H9 (cell line): ENCODE results near the gene TGFBI. TPM values are rescaled to one million over a fixed set of nuclear protein-coding genes. Genes with fewer than 3 reads are reported as not detected.

ENCODE experiments used
- DNase-seq: peaks from one replicate; pipeline ENCODE4 v3.0.0-alpha.2; 2017
- H2AFZ ChIP-seq: one replicate; pipeline ENCODE4 v1.6.1; 2013; ENCODE audit warnings: mild to moderate bottlenecking, low read length, control low read depth, moderate library complexity
- H2AK5ac ChIP-seq: 2 replicates; pipeline ENCODE4 v1.6.1; 2013; ENCODE audit warnings: low read length, control low read depth, mixed read lengths; ENCODE audit not compliant: insufficient read length
- H2BK120ac ChIP-seq: one replicate; pipeline ENCODE4 v1.6.1; 2013; ENCODE audit warnings: low read depth, mild to moderate bottlenecking, low read length, control low read depth, inconsistent platforms; ENCODE audit not compliant: poor library complexity, severe bottlenecking
- H2BK12ac ChIP-seq: 2 replicates; pipeline ENCODE4 v1.6.1; 2013; ENCODE audit warnings: low read length, control low read depth, mixed read lengths, low read depth; ENCODE audit not compliant: insufficient read length
- H2BK15ac ChIP-seq: 2 replicates; pipeline ENCODE4 v1.6.1; 2013; ENCODE audit warnings: low read depth, low read length, control low read depth
- H2BK20ac ChIP-seq: one replicate; pipeline ENCODE4 v1.6.1; 2013; ENCODE audit warnings: low read depth, mild to moderate bottlenecking, low read length, control low read depth, inconsistent platforms; ENCODE audit not compliant: poor library complexity, severe bottlenecking
- H2BK5ac ChIP-seq: 2 replicates; pipeline ENCODE4 v1.6.1; 2013; ENCODE audit warnings: low read length, control low read depth, mixed read lengths; ENCODE audit not compliant: insufficient read length
- H3K14ac ChIP-seq: 2 replicates; pipeline ENCODE4 v1.6.1; 2013; ENCODE audit warnings: low read length, control low read depth; ENCODE audit not compliant: insufficient read depth
- H3K18ac ChIP-seq: 2 replicates; pipeline ENCODE4 v1.6.1; 2013; ENCODE audit warnings: low read depth, mild to moderate bottlenecking, mixed read lengths, low read length, control low read depth; ENCODE audit not compliant: insufficient read length
- H3K23ac ChIP-seq: 2 replicates; pipeline ENCODE4 v1.6.1; 2013; ENCODE audit warnings: low read length, control low read depth, mixed read lengths, low read depth; ENCODE audit not compliant: insufficient read length
- H3K23me2 ChIP-seq: 2 replicates; pipeline ENCODE4 v1.6.1; 2013; ENCODE audit warnings: low read depth, mild to moderate bottlenecking, mixed read lengths, low read length, control low read depth; ENCODE audit not compliant: insufficient read length, poor library complexity, severe bottlenecking
- H3K27ac ChIP-seq: 2 replicates; pipeline ENCODE4 v1.5.1; 2013; ENCODE audit warnings: low read length, control low read depth, mixed read lengths, low read depth; ENCODE audit not compliant: insufficient read length
- H3K27me3 ChIP-seq: 2 replicates; pipeline ENCODE4 v1.6.1; 2013; ENCODE audit warnings: low read length, control low read depth, inconsistent platforms; ENCODE audit not compliant: insufficient read depth
- H3K4ac ChIP-seq: 2 replicates; pipeline ENCODE4 v1.6.1; 2013; ENCODE audit warnings: low read depth, mild to moderate bottlenecking, control low read depth, inconsistent platforms, low read length, moderate library complexity
- H3K4me1 ChIP-seq: 2 replicates; pipeline ENCODE4 v1.6.1; 2013; ENCODE audit warnings: low read length, control low read depth, inconsistent platforms; ENCODE audit not compliant: insufficient read depth
- H3K4me2 ChIP-seq: 2 replicates; pipeline ENCODE4 v1.6.1; 2013; ENCODE audit warnings: low read length, control low read depth, mixed read lengths; ENCODE audit not compliant: insufficient read length, insufficient read depth
- H3K56ac ChIP-seq: 2 replicates; pipeline ENCODE4 v1.6.1; 2013; ENCODE audit warnings: low read depth, mild to moderate bottlenecking, mixed read lengths, low read length, control low read depth; ENCODE audit not compliant: insufficient read length
- H3K79me1 ChIP-seq: 2 replicates; pipeline ENCODE4 v1.6.1; 2013; ENCODE audit warnings: low read depth, mild to moderate bottlenecking, moderate library complexity, low read length, control low read depth, inconsistent platforms; ENCODE audit not compliant: insufficient read depth, poor library complexity, severe bottlenecking
- H3K79me2 ChIP-seq: 2 replicates; pipeline ENCODE4 v1.6.1; 2013; ENCODE audit warnings: low read length, control low read depth, inconsistent platforms; ENCODE audit not compliant: insufficient read depth
- H3K9ac ChIP-seq: 2 replicates; pipeline ENCODE4 v1.6.1; 2013; ENCODE audit warnings: low read length, control low read depth, mixed read lengths; ENCODE audit not compliant: insufficient read length; ENCODE audit errors: extremely low read depth
- H3K9me3 ChIP-seq: one replicate; pipeline ENCODE4 v1.6.1; 2013; ENCODE audit warnings: low read depth, low read length, inconsistent platforms; ENCODE audit not compliant: control insufficient read depth
- H3T11ph ChIP-seq: one replicate; pipeline ENCODE4 v1.6.1; 2013; ENCODE audit warnings: mild to moderate bottlenecking, low read length, control low read depth, inconsistent platforms
- H4K20me1 ChIP-seq: one replicate; pipeline ENCODE4 v1.6.1; 2013; ENCODE audit not compliant: control insufficient read depth, insufficient read length, insufficient read depth
- H4K5ac ChIP-seq: 2 replicates; pipeline ENCODE4 v1.6.1; 2013; ENCODE audit warnings: low read depth, mild to moderate bottlenecking, mixed read lengths, low read length, control low read depth; ENCODE audit not compliant: insufficient read length
- H4K8ac ChIP-seq: replicated peaks from 2 replicates; pipeline ENCODE4 v1.6.1; 2013; ENCODE audit warnings: low read length, control low read depth, mixed read lengths, low read depth; ENCODE audit not compliant: insufficient read length
- H4K91ac ChIP-seq: 2 replicates; pipeline ENCODE4 v1.6.1; 2013; ENCODE audit warnings: low read depth, mild to moderate bottlenecking, moderate library complexity, mixed read lengths, low read length, control low read depth; ENCODE audit not compliant: insufficient read length
- H3K27ac Mint-ChIP-seq, 3 experiments: 2 replicates in 2 of 3; 3 replicates in 1 of 3; pipeline ENCODE4 v1.8.0; 2020 to 2021; ENCODE audit warnings: mixed read lengths in 3 of 3, mild to moderate bottlenecking in 1 of 3, moderate library complexity in 1 of 3
- H3K27me3 Mint-ChIP-seq: 2 replicates; pipeline ENCODE4 v1.8.0; 2021; ENCODE audit warnings: low read depth, mild to moderate bottlenecking, moderate library complexity, mixed read lengths
- H3K36me3 Mint-ChIP-seq, 3 experiments: 2 replicates in 2 of 3; 3 replicates in 1 of 3; pipeline ENCODE4 v1.8.0; 2020 to 2021; ENCODE audit warnings: low read depth in 3 of 3, mixed read lengths in 3 of 3; ENCODE audit not compliant: insufficient read depth in 1 of 3
- H3K4me1 Mint-ChIP-seq, 2 experiments: 2 replicates each; pipeline ENCODE4 v1.8.0; 2020; ENCODE audit warnings: mixed read lengths in 2 of 2
- H3K4me3 Mint-ChIP-seq, 2 experiments: 2 replicates in 1 of 2; 3 replicates in 1 of 2; pipeline ENCODE4 v1.8.0; 2020 to 2021; ENCODE audit warnings: mild to moderate bottlenecking in 2 of 2, mixed read lengths in 2 of 2, moderate library complexity in 1 of 2
- H3K9me3 Mint-ChIP-seq, 2 experiments: 2 replicates in 1 of 2; 3 replicates in 1 of 2; pipeline ENCODE4 v1.8.0; 2020; ENCODE audit warnings: mild to moderate bottlenecking in 2 of 2, mixed read lengths in 2 of 2, moderate library complexity in 1 of 2
- WGBS: extraction: QIAGEN DNeasy Blood & Tissue Kit; methylation state at CpG from one replicate; pipeline ENCODE4 v1.1.7; 2013; ENCODE audit warnings: missing lambda C conversion rate, low lambda C conversion rate, mixed read lengths; ENCODE audit not compliant: insufficient read length; ENCODE audit errors: extremely low coverage; 5-methylcytosine and 5-hydroxymethylcytosine counted together
- total RNA-seq: library from RNA; stranded (reverse); gene quantifications from 2 replicates; pipeline ENCODE4 v1.2.1, GENCODE V29; 2021
- TF ChIP-seq, protein P1 (sequence below): fragments of 200-600 bp; sonication (generic); conservative IDR thresholded peaks from 3 replicates; pipeline ENCODE4 v1.8.0; 2021; ENCODE audit warnings: antibody characterized with exemption, mild to moderate bottlenecking

The TGFBI gene
- total RNA-seq, 1 experiment from 2014 or later = 4.7 TPM

GRCh38 chr5:136031711-136032110, 2.9 kb downstream of the TGFBI start:
- Histone ChIP-seq H4K5ac (no peak overlapping the region), H2BK15ac (no peak overlapping the region), H2AK5ac (no peak overlapping the region), H3K9ac (no peak overlapping the region), H2AFZ (no peak overlapping the region), H3K23me2 (peaks cover 3% of the 10 kb centered on the region), H3K27me3 (peaks cover 18% of the 10 kb centered on the region; the same call in 1 of the 2 replicates), H3T11ph (no peak overlapping the region), H2BK12ac (no peak overlapping the region), H3K23ac (no peak overlapping the region), H2BK5ac (no peak overlapping the region), H3K79me2 (no peaks in the 10 kb centered on the region), H4K8ac (no peak overlapping the region), H3K14ac (no peak overlapping the region), H2BK120ac (no peak overlapping the region), H2BK20ac (no peak overlapping the region), H3K4me1 (no peaks in the 10 kb centered on the region), H3K56ac (no peak overlapping the region), H3K18ac (no peak overlapping the region), H3K9me3 (no peaks in the 10 kb centered on the region), H3K27ac (no peak overlapping the region), H4K20me1 (no peaks in the 10 kb centered on the region), H4K91ac (no peak overlapping the region), H3K4me2 (no peak overlapping the region), H3K79me1 (no peaks in the 10 kb centered on the region), H3K4ac (no peak overlapping the region)
- TF ChIP-seq, protein P1, sequence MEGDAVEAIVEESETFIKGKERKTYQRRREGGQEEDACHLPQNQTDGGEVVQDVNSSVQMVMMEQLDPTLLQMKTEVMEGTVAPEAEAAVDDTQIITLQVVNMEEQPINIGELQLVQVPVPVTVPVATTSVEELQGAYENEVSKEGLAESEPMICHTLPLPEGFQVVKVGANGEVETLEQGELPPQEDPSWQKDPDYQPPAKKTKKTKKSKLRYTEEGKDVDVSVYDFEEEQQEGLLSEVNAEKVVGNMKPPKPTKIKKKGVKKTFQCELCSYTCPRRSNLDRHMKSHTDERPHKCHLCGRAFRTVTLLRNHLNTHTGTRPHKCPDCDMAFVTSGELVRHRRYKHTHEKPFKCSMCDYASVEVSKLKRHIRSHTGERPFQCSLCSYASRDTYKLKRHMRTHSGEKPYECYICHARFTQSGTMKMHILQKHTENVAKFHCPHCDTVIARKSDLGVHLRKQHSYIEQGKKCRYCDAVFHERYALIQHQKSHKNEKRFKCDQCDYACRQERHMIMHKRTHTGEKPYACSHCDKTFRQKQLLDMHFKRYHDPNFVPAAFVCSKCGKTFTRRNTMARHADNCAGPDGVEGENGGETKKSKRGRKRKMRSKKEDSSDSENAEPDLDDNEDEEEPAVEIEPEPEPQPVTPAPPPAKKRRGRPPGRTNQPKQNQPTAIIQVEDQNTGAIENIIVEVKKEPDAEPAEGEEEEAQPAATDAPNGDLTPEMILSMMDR = no peak
- H3K4me3 Mint-ChIP-seq = no peak overlapping the region
- no peaks in the 10 kb centered on the region for H3K36me3 Mint-ChIP-seq
- H3K27me3 Mint-ChIP-seq = peaks cover 57% of the 10 kb centered on the region
- no peaks in the 10 kb centered on the region; a peak in 1 of 5 replicates for H3K9me3 Mint-ChIP-seq
- WGBS = no CpG with 5 or more reads among the region's 6 CpGs
- no peak for DNase-seq
- peaks cover 4 to 29% of the 10 kb centered on the region in 2 experiments for H3K4me1 Mint-ChIP-seq
- no peak overlapping the region for H3K27ac Mint-ChIP-seq
